Thoracic aorta (tissue), 2 donors: ENCODE data around the gene C19orf73. TPM values are rescaled to one million over a fixed set of nuclear protein-coding genes. Genes with fewer than 3 reads are reported as not detected.

Source experiments
- ATAC-seq: fragments of 150-250 bp; one replicate; pipeline ENCODE4 v1.8.0; 2017; ENCODE audit warnings: low read depth; ENCODE audit not compliant: insufficient number of reproducible peaks, low FRiP score
- DNase-seq: peaks from one replicate; pipeline ENCODE4 v3.0.0-alpha.2; 2020; ENCODE audit warnings: low spot score
- H3K27ac ChIP-seq, 2 donors: fragments of 200-600 bp; sonication (generic); 1 replicate in 1 of 2; 2 replicates in 1 of 2; pipeline ENCODE4 v1.5.1; 2016; ENCODE audit warnings: mild to moderate bottlenecking in 2 of 2, moderate library complexity in 2 of 2
- H3K27me3 ChIP-seq: fragments of 200-600 bp; sonication (generic); replicated peaks from 2 replicates; pipeline ENCODE4 v1.6.0; 2016; ENCODE audit warnings: mild to moderate bottlenecking; ENCODE audit not compliant: insufficient read depth
- H3K36me3 ChIP-seq: fragments of 200-600 bp; sonication (generic); one replicate; pipeline ENCODE4 v1.5.1; 2016
- H3K4me1 ChIP-seq, 2 donors: fragments of 200-600 bp; sonication (generic); 1 replicate in 1 of 2; 2 replicates in 1 of 2; pipeline versions ENCODE4 v1.5.1 to v1.6.0; 2016; ENCODE audit warnings: low read depth in 2 of 2, mild to moderate bottlenecking in 1 of 2; ENCODE audit not compliant: control insufficient read depth in 1 of 2
- H3K4me3 ChIP-seq: fragments of 200-600 bp; sonication (generic); 2 replicates; pipeline ENCODE4 v1.5.1; 2016; ENCODE audit warnings: mild to moderate bottlenecking
- H3K9me3 ChIP-seq: fragments of 200-600 bp; sonication (generic); 2 replicates; pipeline ENCODE4 v1.5.1; 2016
- CTCF ChIP-seq: fragments of 200-600 bp; sonication (generic); IDR thresholded peaks from one replicate; pipeline ENCODE4 v1.5.1; 2019; ENCODE audit warnings: antibody characterized with exemption
- total RNA-seq, 2 donors: library from RNA; depleted of rRNA; stranded (reverse); fragments of >200 nt; gene quantifications; one replicate each; pipeline versions ENCODE4 v1.1.0 to v1.2.3, GENCODE V29; 2016

C19orf73 gene
- total RNA-seq, 2 donors from 2014 or later, result not detected

GRCh38 chr19:49151267-49152118 is 32.5 kb upstream of the C19orf73 start:
- ATAC-seq, result no peak
- peak overlapping the region; percentile 79 for H3K4me3 ChIP-seq
- no peak for DNase-seq

DNA sequence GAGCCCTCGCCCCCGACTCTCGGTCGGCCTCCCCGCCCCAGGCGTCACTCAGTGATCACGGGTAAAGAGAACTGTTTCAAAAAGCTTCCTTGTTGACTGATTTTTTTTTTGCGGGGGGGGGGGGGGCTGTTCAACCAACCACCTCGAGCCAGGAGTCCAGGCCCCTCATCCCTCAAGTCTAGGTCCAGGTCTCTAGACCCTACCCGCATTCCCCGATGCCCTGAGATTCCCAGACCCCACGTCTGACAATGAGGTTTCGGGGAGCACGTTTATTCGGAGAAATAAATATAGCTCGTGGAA is 32.0 kb upstream of the C19orf73 start:
- no peaks in the 10 kb centered on the region for H3K36me3 ChIP-seq
- TF ChIP-seq CTCF, result no peak
- peak overlapping the region; percentile 60 to 69 for H3K27ac ChIP-seq
- H3K4me1 ChIP-seq, result peaks cover 19 to 36% of the 10 kb centered on the region in 2 donors
- ATAC-seq (no peak), DNase-seq (no peak)
- no peaks in the 10 kb centered on the region for H3K9me3 ChIP-seq
- no peaks in the 10 kb centered on the region for H3K27me3 ChIP-seq
- peak overlapping the region; percentile 79 for H3K4me3 ChIP-seq

More at GRCh38 chr19:49151267-49152118, 32.5 kb upstream of the C19orf73 start:
- peak overlapping the region; percentile 60 to 69 for H3K27ac ChIP-seq
- peaks cover 19 to 32% of the 10 kb centered on the region in 2 donors for H3K4me1 ChIP-seq
- TF ChIP-seq CTCF, result no peak
- H3K9me3 ChIP-seq, result no peaks in the 10 kb centered on the region
- H3K36me3 ChIP-seq, result no peaks in the 10 kb centered on the region
- H3K27me3 ChIP-seq, result no peaks in the 10 kb centered on the region

DNA sequence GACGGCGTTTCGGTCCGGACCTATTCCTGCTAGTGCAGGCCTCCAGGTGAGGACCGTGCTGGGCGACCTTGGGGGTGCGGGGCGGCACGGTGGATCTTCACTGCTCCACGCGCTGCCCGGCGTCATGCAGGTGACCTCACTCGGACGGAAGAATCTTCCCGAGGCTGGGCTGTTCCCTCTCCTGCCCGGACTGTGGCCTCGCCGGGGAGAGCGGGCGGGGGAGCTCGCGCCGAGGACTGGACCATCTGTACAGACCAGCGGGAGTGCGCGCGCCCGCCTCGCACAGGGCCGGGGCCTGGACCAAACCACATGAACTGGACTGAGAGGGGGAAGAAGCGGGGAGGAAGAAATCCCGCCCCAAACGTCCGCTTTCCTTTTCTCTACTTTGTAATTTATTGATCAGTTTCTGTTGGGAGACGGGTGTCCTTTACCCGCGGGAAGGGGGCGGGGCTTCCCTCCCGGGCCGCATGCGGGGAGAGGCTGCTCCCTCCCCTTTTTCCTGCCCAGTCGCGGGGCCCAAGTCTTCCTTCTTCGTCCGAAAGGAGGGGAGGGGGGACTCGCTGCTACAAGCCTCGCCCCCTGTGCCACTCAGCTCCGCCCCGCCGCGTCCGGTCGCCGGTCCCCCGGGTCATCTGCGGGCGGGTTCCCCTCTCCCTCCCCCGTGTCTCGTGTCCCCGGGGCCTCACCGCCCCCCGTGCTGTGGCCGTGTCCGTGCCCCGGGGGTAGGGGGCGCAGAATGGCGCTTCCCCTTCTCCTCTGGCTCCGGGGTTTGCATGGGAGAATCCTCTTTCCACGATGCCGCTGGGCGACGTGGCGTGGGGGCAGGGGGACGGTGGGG is 31.4 kb upstream of the C19orf73 start:
- Histone ChIP-seq H3K27me3 (no peaks in the 10 kb centered on the region), H3K4me3 (peak overlapping the region; percentile 79), H3K4me1 (peaks cover 22 to 31% of the 10 kb centered on the region in 2 donors), H3K36me3 (no peaks in the 10 kb centered on the region), H3K27ac (peak overlapping the region; percentile 60 to 69), H3K9me3 (no peaks in the 10 kb centered on the region)
- DNase-seq, result no peak
- peak; percentile 60 for ATAC-seq
- TF ChIP-seq CTCF, result peak; percentile 7

DNA sequence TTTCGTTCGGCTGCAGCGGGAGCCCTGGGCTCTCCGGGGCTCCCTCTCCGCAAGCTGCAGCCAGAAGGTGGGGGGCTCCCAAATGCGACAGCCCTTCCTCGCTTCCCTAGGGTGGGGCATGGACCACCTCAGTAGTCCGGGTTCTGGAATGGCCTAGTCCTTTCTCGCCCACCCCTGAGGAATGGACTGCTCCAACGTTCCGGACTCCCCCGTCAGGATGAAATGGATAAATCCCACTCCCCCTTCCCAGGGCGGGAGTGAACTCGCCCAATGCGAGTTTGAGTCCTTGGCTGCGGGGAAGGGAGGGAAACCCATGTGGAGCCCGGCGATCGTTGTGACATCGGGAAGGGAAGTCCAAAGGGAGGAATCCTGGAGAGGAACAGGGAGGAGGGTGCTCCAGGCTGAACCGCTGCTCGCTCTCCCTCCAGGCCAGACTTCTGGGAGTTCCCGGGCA is 30.7 kb upstream of the C19orf73 start:
- peak; percentile 30 for ATAC-seq
- Histone ChIP-seq H3K27ac (peak overlapping the region; percentile 60 to 69), H3K9me3 (no peaks in the 10 kb centered on the region), H3K4me1 (peaks cover 22 to 27% of the 10 kb centered on the region in 2 donors), H3K4me3 (peak overlapping the region; percentile 79), H3K27me3 (no peaks in the 10 kb centered on the region), H3K36me3 (no peaks in the 10 kb centered on the region)
- no peak for DNase-seq
- TF ChIP-seq CTCF, result no peak
